ENCODE data around the gene BACH2. TPM values are rescaled to one million over a fixed set of nuclear protein-coding genes. Genes with fewer than 3 reads are reported as not detected.
"Not testable (repeated sequence)": the region's sequence is repeated elsewhere in the genome, so short reads cannot be mapped to it uniquely, and the experiment has no call there.

BACH2 gene
- total RNA-seq, 4 donors from 2014 or later = 8.5 to 20.0 (median 13.3) TPM

- no peak for DNase-seq (ENCODE audit: low spot score in 2 of 2)
- Histone ChIP-seq H3K27ac (no peak overlapping the region), H3K9me3 (peaks cover 7% of the 10 kb centered on the region), H3K4me3 (no peak overlapping the region), H3K36me3 (no peaks in the 10 kb centered on the region), H3K4me1 (no peaks in the 10 kb centered on the region), H3K27me3 (peaks cover 2% of the 10 kb centered on the region)
- TF ChIP-seq POLR2AphosphoS5 (IDR thresholded peaks at IDR 0.05) = no peak
- TF ChIP-seq POLR2A (IDR thresholded peaks at IDR 0.05) = no peak
- TF ChIP-seq CTCF (IDR thresholded peaks at IDR 0.05) = no peak
- TF ChIP-seq EP300 (IDR thresholded peaks at IDR 0.05) = no peak
- 83% methylated on average over 6 of the region's 6 CpGs for WGBS
Observed at GRCh38 chr6:89921197-89921596, 375.4 kb downstream of the BACH2 start.

GRCh38 chr6:89917801-89918366 is 378.8 kb downstream of the BACH2 start:
- Histone ChIP-seq H3K27me3 (peaks cover 2% of the 10 kb centered on the region), H3K4me3 (no peak overlapping the region), H3K9me3 (peaks cover 7% of the 10 kb centered on the region), H3K27ac (no peak overlapping the region), H3K36me3 (no peaks in the 10 kb centered on the region), H3K4me1 (no peaks in the 10 kb centered on the region)
- 71% methylated on average over 1 of the region's 3 CpGs for WGBS
- TF ChIP-seq POLR2A (IDR thresholded peaks at IDR 0.05) = no peak
- no peak for TF ChIP-seq EP300 (IDR thresholded peaks at IDR 0.05)
- TF ChIP-seq CTCF (IDR thresholded peaks at IDR 0.05) = no peak
- no peak for TF ChIP-seq POLR2AphosphoS5 (IDR thresholded peaks at IDR 0.05)
- no peak for DNase-seq (ENCODE audit: low spot score in 2 of 2)

GRCh38 chr6:89917216-89917615 is 379.4 kb downstream of the BACH2 start:
- H3K9me3 ChIP-seq = peaks cover 7% of the 10 kb centered on the region
- H3K4me1 ChIP-seq = no peaks in the 10 kb centered on the region
- no peak overlapping the region for H3K4me3 ChIP-seq
- TF ChIP-seq POLR2AphosphoS5 (IDR thresholded peaks at IDR 0.05) (no peak), EP300 (IDR thresholded peaks at IDR 0.05) (no peak), POLR2A (IDR thresholded peaks at IDR 0.05) (no peak), CTCF (IDR thresholded peaks at IDR 0.05) (no peak)
- peaks cover 2% of the 10 kb centered on the region for H3K27me3 ChIP-seq
- no peak overlapping the region for H3K27ac ChIP-seq
- DNase-seq (ENCODE audit: low spot score in 2 of 2) = no peak
- H3K36me3 ChIP-seq = no peaks in the 10 kb centered on the region
- 100% methylated on average over 3 of the region's 4 CpGs for WGBS

GRCh38 chr6:89916136-89916920 is 380.3 kb downstream of the BACH2 start:
- Histone ChIP-seq H3K36me3 (no peaks in the 10 kb centered on the region), H3K27ac (no peak overlapping the region), H3K27me3 (no peaks in the 10 kb centered on the region), H3K9me3 (peaks cover 7% of the 10 kb centered on the region), H3K4me3 (no peak overlapping the region), H3K4me1 (no peaks in the 10 kb centered on the region)
- DNase-seq (ENCODE audit: low spot score in 2 of 2) = no peak
- no peak for TF ChIP-seq POLR2A (IDR thresholded peaks at IDR 0.05)
- no peak for TF ChIP-seq CTCF (IDR thresholded peaks at IDR 0.05)
- no peak for TF ChIP-seq POLR2AphosphoS5 (IDR thresholded peaks at IDR 0.05)
- TF ChIP-seq EP300 (IDR thresholded peaks at IDR 0.05) = no peak
- 95% methylated on average over 3 of the region's 3 CpGs for WGBS

GRCh38 chr6:89910902-89911240 is 385.8 kb downstream of the BACH2 start:
- no peaks in the 10 kb centered on the region for H3K9me3 ChIP-seq
- 57% methylated on average over 1 of the region's 1 CpG for WGBS

GRCh38 chr6:89910001-89910901 is 386.4 kb downstream of the BACH2 start:
- WGBS = 58% methylated on average over 10 of the region's 10 CpGs
- H3K4me3 ChIP-seq; H3K27ac ChIP-seq; DNase-seq (ENCODE audit: low spot score in 2 of 2); H3K27me3 ChIP-seq; H3K9me3 ChIP-seq; H3K36me3 ChIP-seq; H3K4me1 ChIP-seq: not testable (repeated sequence)

More at GRCh38 chr6:89910902-89911240, 385.8 kb downstream of the BACH2 start:
- TF ChIP-seq POLR2AphosphoS5 (IDR thresholded peaks at IDR 0.05) (no peak), CTCF (IDR thresholded peaks at IDR 0.05) (no peak), POLR2A (IDR thresholded peaks at IDR 0.05) (no peak), EP300 (IDR thresholded peaks at IDR 0.05) (no peak)
- Histone ChIP-seq H3K4me1 (no peaks in the 10 kb centered on the region), H3K4me3 (no peak overlapping the region), H3K27me3 (no peaks in the 10 kb centered on the region), H3K36me3 (no peaks in the 10 kb centered on the region), H3K27ac (no peak overlapping the region)
- no peak for DNase-seq (ENCODE audit: low spot score in 2 of 2)
